ENCODE data around the gene AFF2. TPM values are rescaled to one million over a fixed set of nuclear protein-coding genes. Genes with fewer than 3 reads are reported as not detected.
"Not testable (repeated sequence)": the region's sequence is repeated elsewhere in the genome, so short reads cannot be mapped to it uniquely, and the experiment has no call there.

The AFF2 gene
- total RNA-seq, 1 experiment from 2014 or later, result 0.05 TPM

DNA sequence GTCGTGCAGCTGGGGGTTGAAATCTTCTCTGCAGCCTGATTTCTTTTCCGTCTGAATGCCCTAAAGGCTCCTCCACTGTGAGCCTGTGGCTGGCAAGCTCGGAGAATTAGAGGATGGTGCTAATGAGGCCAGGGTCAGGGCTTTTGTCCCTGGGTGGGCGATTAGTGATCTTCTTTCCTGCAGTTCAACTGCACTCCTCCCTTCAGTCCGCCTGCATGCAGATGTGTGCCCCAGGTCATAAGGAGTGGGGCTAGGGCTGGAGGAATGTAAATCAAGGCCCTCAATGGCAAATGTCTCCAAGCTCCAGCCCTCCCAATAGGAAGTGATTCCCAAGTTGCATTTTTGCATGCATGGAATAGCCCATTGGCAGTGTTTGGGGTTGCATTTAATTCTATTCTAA is 405.0 kb downstream of the AFF2 start:
- Histone ChIP-seq H3K9me2 (ENCODE audit: insufficient read depth) (no peaks in the 10 kb centered on the region), H3K36me3 (ENCODE audit: control insufficient read depth in 1 of 2, insufficient read depth in 2 of 2, low read length in 2 of 2) (no peaks in the 10 kb centered on the region), H3K4me1 (ENCODE audit: control insufficient read depth in 1 of 2, insufficient read depth in 2 of 2, low read length in 2 of 2) (no peaks in the 10 kb centered on the region), H3K4me2 (ENCODE audit: low read length) (no peak overlapping the region), H3K9ac (ENCODE audit: low read length) (no peak overlapping the region), H3K27ac (ENCODE audit: low read depth, low read length) (no peak overlapping the region), H4K20me1 (ENCODE audit: insufficient read depth) (no peaks in the 10 kb centered on the region), H3K4me3 (replicated peaks in 1 of 2; ENCODE audit: low read depth in 1 of 2, low read length in 2 of 2) (no peak overlapping the region), H3K9me3 (ENCODE audit: control insufficient read depth in 1 of 2, insufficient read depth in 1 of 2, low read depth in 1 of 2, low read length in 2 of 2) (no peaks in the 10 kb centered on the region), H3K27me3 (ENCODE audit: insufficient read depth, low read length) (no peaks in the 10 kb centered on the region), H2AFZ (ENCODE audit: low read depth, low read length, poor library complexity, severe bottlenecking) (no peak overlapping the region), H3K79me2 (ENCODE audit: insufficient read depth, low read length) (no peaks in the 10 kb centered on the region)
- RAD21 ChIA-PET (ENCODE audit: low non-redundant PET in 1 of 2, low total read pairs in 2 of 2, uncharacterized antibody in 2 of 2, unreplicated experiment in 2 of 2), result no interaction called here
- intact Hi-C loops (cut with micrococcal nuclease), result no loop called here
- CTCF ChIA-PET, result no interaction called here
- TF ChIP-seq EZH2 (IDR thresholded peaks at IDR 0.05), result no peak
- ATAC-seq (no peak), DNase-seq (ENCODE audit: low read depth, low spot score) (no peak)
- POLR2A ChIA-PET, result no interaction called here
- BruUV-seq (replicated peaks), result no TSS peak

DNA sequence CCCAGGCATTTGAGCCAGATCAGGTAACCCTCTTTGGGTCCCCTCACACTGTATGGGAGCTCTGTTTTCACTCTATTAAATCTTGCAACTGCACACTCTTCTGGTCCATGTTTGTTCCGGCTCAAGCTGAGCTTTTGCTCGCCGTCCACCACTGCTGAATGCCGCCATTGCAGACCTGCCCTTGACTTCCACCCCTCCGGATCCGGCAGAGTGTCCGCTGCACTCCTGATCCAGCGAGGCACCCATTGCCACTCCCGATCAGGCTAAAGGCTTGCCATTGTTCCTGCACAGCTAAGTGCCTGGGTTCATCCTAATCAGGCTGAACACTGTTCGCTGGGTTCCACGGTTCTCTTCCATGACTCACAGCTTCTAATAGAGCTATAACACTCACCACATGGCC is 406.2 kb downstream of the AFF2 start:
- BruUV-seq (replicated peaks); RAD21 ChIA-PET (ENCODE audit: low non-redundant PET in 1 of 2, low total read pairs in 2 of 2, uncharacterized antibody in 2 of 2, unreplicated experiment in 2 of 2); H3K9ac ChIP-seq (ENCODE audit: low read length); H3K4me1 ChIP-seq (ENCODE audit: control insufficient read depth in 1 of 2, insufficient read depth in 2 of 2, low read length in 2 of 2); H3K4me3 ChIP-seq (replicated peaks in 1 of 2; ENCODE audit: low read depth in 1 of 2, low read length in 2 of 2); DNase-seq (ENCODE audit: low read depth, low spot score); ATAC-seq; H3K9me2 ChIP-seq (ENCODE audit: insufficient read depth); H3K27ac ChIP-seq (ENCODE audit: low read depth, low read length); H2AFZ ChIP-seq (ENCODE audit: low read depth, low read length, poor library complexity, severe bottlenecking); H4K20me1 ChIP-seq (ENCODE audit: insufficient read depth); H3K27me3 ChIP-seq (ENCODE audit: insufficient read depth, low read length); H3K9me3 ChIP-seq (ENCODE audit: control insufficient read depth in 1 of 2, insufficient read depth in 1 of 2, low read depth in 1 of 2, low read length in 2 of 2); H3K4me2 ChIP-seq (ENCODE audit: low read length); H3K36me3 ChIP-seq (ENCODE audit: control insufficient read depth in 1 of 2, insufficient read depth in 2 of 2, low read length in 2 of 2); intact Hi-C loops (cut with micrococcal nuclease); CTCF ChIA-PET; H3K79me2 ChIP-seq (ENCODE audit: insufficient read depth, low read length); POLR2A ChIA-PET: not testable (repeated sequence)

DNA sequence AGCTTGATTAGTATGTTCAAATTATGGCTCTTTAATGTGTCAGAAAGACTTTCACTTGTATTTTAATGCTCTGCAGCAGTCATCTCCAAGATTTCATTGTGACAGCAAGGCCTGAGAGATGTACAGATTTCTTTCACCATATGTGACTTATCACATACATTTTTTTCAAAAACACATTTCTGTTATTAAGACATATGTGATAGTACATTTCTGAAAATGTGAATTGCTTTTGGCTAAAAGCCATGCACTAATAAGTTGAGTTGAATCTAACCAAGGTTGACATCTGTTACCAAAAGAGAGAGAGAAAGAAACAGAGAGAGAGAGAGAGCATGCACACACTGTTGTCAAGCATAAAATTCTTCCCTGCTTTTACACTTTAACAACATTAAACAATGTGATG is 409.3 kb downstream of the AFF2 start:
- no peaks in the 10 kb centered on the region for H3K27me3 ChIP-seq (ENCODE audit: insufficient read depth, low read length)
- H2AFZ ChIP-seq (ENCODE audit: low read depth, low read length, poor library complexity, severe bottlenecking), result no peak overlapping the region
- no peak overlapping the region for H3K9ac ChIP-seq (ENCODE audit: low read length)
- H4K20me1 ChIP-seq (ENCODE audit: insufficient read depth), result no peaks in the 10 kb centered on the region
- no peak overlapping the region for H3K4me2 ChIP-seq (ENCODE audit: low read length)
- no peak for DNase-seq (ENCODE audit: low read depth, low spot score)
- no peaks in the 10 kb centered on the region for H3K9me3 ChIP-seq (ENCODE audit: control insufficient read depth in 1 of 2, insufficient read depth in 1 of 2, low read depth in 1 of 2, low read length in 2 of 2)
- POLR2A ChIA-PET, result no interaction called here
- no peak overlapping the region for H3K27ac ChIP-seq (ENCODE audit: low read depth, low read length)
- no peaks in the 10 kb centered on the region for H3K79me2 ChIP-seq (ENCODE audit: insufficient read depth, low read length)
- H3K4me1 ChIP-seq (ENCODE audit: control insufficient read depth in 1 of 2, insufficient read depth in 2 of 2, low read length in 2 of 2), result no peaks in the 10 kb centered on the region
- CTCF ChIA-PET, result no interaction called here
- H3K36me3 ChIP-seq (ENCODE audit: control insufficient read depth in 1 of 2, insufficient read depth in 2 of 2, low read length in 2 of 2), result no peaks in the 10 kb centered on the region
- H3K9me2 ChIP-seq (ENCODE audit: insufficient read depth), result no peaks in the 10 kb centered on the region
- RAD21 ChIA-PET (ENCODE audit: low non-redundant PET in 1 of 2, low total read pairs in 2 of 2, uncharacterized antibody in 2 of 2, unreplicated experiment in 2 of 2), result no interaction called here
- BruUV-seq (replicated peaks), result no TSS peak
- no peak for ATAC-seq
- H3K4me3 ChIP-seq (replicated peaks in 1 of 2; ENCODE audit: low read depth in 1 of 2, low read length in 2 of 2), result no peak overlapping the region
- intact Hi-C loops (cut with micrococcal nuclease), result no loop called here
- TF ChIP-seq CEBPB (IDR thresholded peaks at IDR 0.05; ENCODE audit: low read depth), result no peak
- no peak for TF ChIP-seq JUND (IDR thresholded peaks at IDR 0.05)
- no peak for TF ChIP-seq YY1 (IDR thresholded peaks at IDR 0.05; ENCODE audit: extremely low read depth, insufficient replicate concordance, low read depth, low read length)
- no peak for TF ChIP-seq EZH2phosphoT487 (IDR thresholded peaks at IDR 0.05; ENCODE audit: borderline replicate concordance)
- no peak for TF ChIP-seq TCF7L2 (IDR thresholded peaks at IDR 0.05; ENCODE audit: borderline replicate concordance, extremely low read depth, insufficient read depth, insufficient read length)
- TF ChIP-seq, protein P1, sequence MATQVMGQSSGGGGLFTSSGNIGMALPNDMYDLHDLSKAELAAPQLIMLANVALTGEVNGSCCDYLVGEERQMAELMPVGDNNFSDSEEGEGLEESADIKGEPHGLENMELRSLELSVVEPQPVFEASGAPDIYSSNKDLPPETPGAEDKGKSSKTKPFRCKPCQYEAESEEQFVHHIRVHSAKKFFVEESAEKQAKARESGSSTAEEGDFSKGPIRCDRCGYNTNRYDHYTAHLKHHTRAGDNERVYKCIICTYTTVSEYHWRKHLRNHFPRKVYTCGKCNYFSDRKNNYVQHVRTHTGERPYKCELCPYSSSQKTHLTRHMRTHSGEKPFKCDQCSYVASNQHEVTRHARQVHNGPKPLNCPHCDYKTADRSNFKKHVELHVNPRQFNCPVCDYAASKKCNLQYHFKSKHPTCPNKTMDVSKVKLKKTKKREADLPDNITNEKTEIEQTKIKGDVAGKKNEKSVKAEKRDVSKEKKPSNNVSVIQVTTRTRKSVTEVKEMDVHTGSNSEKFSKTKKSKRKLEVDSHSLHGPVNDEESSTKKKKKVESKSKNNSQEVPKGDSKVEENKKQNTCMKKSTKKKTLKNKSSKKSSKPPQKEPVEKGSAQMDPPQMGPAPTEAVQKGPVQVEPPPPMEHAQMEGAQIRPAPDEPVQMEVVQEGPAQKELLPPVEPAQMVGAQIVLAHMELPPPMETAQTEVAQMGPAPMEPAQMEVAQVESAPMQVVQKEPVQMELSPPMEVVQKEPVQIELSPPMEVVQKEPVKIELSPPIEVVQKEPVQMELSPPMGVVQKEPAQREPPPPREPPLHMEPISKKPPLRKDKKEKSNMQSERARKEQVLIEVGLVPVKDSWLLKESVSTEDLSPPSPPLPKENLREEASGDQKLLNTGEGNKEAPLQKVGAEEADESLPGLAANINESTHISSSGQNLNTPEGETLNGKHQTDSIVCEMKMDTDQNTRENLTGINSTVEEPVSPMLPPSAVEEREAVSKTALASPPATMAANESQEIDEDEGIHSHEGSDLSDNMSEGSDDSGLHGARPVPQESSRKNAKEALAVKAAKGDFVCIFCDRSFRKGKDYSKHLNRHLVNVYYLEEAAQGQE (IDR thresholded peaks at IDR 0.05; ENCODE audit: low read depth), result no peak
- no peak for TF ChIP-seq POLR2AphosphoS5 (IDR thresholded peaks at IDR 0.05; ENCODE audit: low read depth, low read length)
- TF ChIP-seq POLR2A (IDR thresholded peaks at IDR 0.05; ENCODE audit: borderline replicate concordance, extremely low read depth, insufficient read depth, insufficient read length), result no peak
- no peak for TF ChIP-seq EZH2 (IDR thresholded peaks at IDR 0.05)
- no peak for TF ChIP-seq RAD21 (IDR thresholded peaks at IDR 0.05; ENCODE audit: low read depth)

Data from HCT116 (cell line).